K562 (cell line): ENCODE results near the gene PNPLA8. TPM values are rescaled to one million over a fixed set of nuclear protein-coding genes. Genes with fewer than 3 reads are reported as not detected.

Experiments
- BRD4 ChIP-seq: fragments of 200-600 bp; sonication (generic); IDR thresholded peaks from 2 replicates; pipeline ENCODE4 v1.6.1; 2017; ENCODE audit warnings: inconsistent platforms
- RBBP5 ChIP-seq: fragments of 200-600 bp; sonication (generic); IDR thresholded peaks from 2 replicates; pipeline ENCODE4 v1.6.1; 2012; ENCODE audit warnings: borderline replicate concordance, mild to moderate bottlenecking, low read length, control low read depth, inconsistent platforms; ENCODE audit not compliant: insufficient read depth, poor library complexity, severe bottlenecking
- ZBTB11 ChIP-seq, 3 experiments: fragments of 200-800 bp in 1 of 3; fragments of 250-450 bp in 1 of 3; fragments of 450-650 bp in 1 of 3; sonication (Bioruptor Pico) in 1 of 3; sonication (Bioruptor generic) in 1 of 3; formaldehyde crosslinking in 1 of 3; IDR thresholded peaks; 2 replicates each; pipeline versions ENCODE4 v1.6.1 to v1.8.0; 2016 to 2022; ENCODE audit warnings: mild to moderate bottlenecking in 2 of 3, missing genetic modification characterization in 2 of 3, missing compliant biosample characterization in 1 of 3, moderate library complexity in 1 of 3
- ZNF740 ChIP-seq, 3 experiments: fragments of 200-800 bp in 1 of 3; sonication (Bioruptor generic) in 1 of 3; sonication (generic) in 1 of 3; formaldehyde crosslinking in 1 of 3; IDR thresholded peaks; 2 replicates each; pipeline versions ENCODE4 v1.6.1 to v1.8.0; 2016 to 2022; ENCODE audit warnings: mild to moderate bottlenecking in 2 of 3, missing compliant biosample characterization in 2 of 3, missing genetic modification characterization in 2 of 3, missing genetic modification reagents in 1 of 3
- polyA plus RNA-seq, 8 experiments: library from polyadenylated mRNA; depleted of rRNA in 4 of 8; stranded (reverse) in 5 of 8; unstranded in 3 of 8; fragments of >200 nt; fragmentation: Nextera tagmentation in 2 of 8; fragmentation: Illumina TruSeq in 1 of 8; extraction: Ambion mirVana in 2 of 8; extraction: Trizol in 1 of 8; gene quantifications; 2 replicates each; pipeline versions ENCODE4 v1.2.1 to v1.2.3, GENCODE V29; 2011 to 2014; ENCODE audit warnings: inconsistent platforms in 1 of 8, missing spikeins in 1 of 8
- total RNA-seq, 7 experiments: library from RNA; depleted of rRNA in 6 of 7; stranded (reverse); fragments of >200 nt in 6 of 7; fragmentation: Illumina TruSeq in 2 of 7; extraction: Trizol in 2 of 7; gene quantifications; 2 replicates each; pipeline versions ENCODE4 v1.2.1 to v1.2.3, GENCODE V29; 2011 to 2021; ENCODE audit warnings: low replicate concordance in 1 of 7
- TF ChIP-seq, protein P1 (sequence below): fragments of 250-450 bp; sonication (Bioruptor Pico); IDR thresholded peaks from 2 replicates; pipeline ENCODE4 v1.5.0; 2022; ENCODE audit warnings: mild to moderate bottlenecking
- TF ChIP-seq, protein P2 (sequence below): fragments of 450-650 bp; IDR thresholded peaks from 2 replicates; pipeline ENCODE4 v1.6.1; 2016; ENCODE audit warnings: low read depth

Gene PNPLA8
- total and polyA plus RNA-seq, 9 of the 15 experiments (the other 6 are each of a cell fraction or from before 2014, with no cell fraction given): 12.8 to 27.6 (median 16.3) TPM

- TF ChIP-seq, protein P1, sequence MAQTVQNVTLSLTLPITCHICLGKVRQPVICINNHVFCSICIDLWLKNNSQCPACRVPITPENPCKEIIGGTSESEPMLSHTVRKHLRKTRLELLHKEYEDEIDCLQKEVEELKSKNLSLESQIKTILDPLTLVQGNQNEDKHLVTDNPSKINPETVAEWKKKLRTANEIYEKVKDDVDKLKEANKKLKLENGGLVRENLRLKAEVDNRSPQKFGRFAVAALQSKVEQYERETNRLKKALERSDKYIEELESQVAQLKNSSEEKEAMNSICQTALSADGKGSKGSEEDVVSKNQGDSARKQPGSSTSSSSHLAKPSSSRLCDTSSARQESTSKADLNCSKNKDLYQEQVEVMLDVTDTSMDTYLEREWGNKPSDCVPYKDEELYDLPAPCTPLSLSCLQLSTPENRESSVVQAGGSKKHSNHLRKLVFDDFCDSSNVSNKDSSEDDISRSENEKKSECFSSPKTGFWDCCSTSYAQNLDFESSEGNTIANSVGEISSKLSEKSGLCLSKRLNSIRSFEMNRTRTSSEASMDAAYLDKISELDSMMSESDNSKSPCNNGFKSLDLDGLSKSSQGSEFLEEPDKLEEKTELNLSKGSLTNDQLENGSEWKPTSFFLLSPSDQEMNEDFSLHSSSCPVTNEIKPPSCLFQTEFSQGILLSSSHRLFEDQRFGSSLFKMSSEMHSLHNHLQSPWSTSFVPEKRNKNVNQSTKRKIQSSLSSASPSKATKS: no peak
- peak; percentile 94 for TF ChIP-seq BRD4
- TF ChIP-seq ZNF740 (CRISPR knock-in tag; IDR thresholded peaks at IDR 0.05): peak; percentile 12; the same call in 1 of the 2 replicates
- no peak for TF ChIP-seq ZNF740 (tag; IDR thresholded peaks at IDR 0.05)
- TF ChIP-seq, protein P2, sequence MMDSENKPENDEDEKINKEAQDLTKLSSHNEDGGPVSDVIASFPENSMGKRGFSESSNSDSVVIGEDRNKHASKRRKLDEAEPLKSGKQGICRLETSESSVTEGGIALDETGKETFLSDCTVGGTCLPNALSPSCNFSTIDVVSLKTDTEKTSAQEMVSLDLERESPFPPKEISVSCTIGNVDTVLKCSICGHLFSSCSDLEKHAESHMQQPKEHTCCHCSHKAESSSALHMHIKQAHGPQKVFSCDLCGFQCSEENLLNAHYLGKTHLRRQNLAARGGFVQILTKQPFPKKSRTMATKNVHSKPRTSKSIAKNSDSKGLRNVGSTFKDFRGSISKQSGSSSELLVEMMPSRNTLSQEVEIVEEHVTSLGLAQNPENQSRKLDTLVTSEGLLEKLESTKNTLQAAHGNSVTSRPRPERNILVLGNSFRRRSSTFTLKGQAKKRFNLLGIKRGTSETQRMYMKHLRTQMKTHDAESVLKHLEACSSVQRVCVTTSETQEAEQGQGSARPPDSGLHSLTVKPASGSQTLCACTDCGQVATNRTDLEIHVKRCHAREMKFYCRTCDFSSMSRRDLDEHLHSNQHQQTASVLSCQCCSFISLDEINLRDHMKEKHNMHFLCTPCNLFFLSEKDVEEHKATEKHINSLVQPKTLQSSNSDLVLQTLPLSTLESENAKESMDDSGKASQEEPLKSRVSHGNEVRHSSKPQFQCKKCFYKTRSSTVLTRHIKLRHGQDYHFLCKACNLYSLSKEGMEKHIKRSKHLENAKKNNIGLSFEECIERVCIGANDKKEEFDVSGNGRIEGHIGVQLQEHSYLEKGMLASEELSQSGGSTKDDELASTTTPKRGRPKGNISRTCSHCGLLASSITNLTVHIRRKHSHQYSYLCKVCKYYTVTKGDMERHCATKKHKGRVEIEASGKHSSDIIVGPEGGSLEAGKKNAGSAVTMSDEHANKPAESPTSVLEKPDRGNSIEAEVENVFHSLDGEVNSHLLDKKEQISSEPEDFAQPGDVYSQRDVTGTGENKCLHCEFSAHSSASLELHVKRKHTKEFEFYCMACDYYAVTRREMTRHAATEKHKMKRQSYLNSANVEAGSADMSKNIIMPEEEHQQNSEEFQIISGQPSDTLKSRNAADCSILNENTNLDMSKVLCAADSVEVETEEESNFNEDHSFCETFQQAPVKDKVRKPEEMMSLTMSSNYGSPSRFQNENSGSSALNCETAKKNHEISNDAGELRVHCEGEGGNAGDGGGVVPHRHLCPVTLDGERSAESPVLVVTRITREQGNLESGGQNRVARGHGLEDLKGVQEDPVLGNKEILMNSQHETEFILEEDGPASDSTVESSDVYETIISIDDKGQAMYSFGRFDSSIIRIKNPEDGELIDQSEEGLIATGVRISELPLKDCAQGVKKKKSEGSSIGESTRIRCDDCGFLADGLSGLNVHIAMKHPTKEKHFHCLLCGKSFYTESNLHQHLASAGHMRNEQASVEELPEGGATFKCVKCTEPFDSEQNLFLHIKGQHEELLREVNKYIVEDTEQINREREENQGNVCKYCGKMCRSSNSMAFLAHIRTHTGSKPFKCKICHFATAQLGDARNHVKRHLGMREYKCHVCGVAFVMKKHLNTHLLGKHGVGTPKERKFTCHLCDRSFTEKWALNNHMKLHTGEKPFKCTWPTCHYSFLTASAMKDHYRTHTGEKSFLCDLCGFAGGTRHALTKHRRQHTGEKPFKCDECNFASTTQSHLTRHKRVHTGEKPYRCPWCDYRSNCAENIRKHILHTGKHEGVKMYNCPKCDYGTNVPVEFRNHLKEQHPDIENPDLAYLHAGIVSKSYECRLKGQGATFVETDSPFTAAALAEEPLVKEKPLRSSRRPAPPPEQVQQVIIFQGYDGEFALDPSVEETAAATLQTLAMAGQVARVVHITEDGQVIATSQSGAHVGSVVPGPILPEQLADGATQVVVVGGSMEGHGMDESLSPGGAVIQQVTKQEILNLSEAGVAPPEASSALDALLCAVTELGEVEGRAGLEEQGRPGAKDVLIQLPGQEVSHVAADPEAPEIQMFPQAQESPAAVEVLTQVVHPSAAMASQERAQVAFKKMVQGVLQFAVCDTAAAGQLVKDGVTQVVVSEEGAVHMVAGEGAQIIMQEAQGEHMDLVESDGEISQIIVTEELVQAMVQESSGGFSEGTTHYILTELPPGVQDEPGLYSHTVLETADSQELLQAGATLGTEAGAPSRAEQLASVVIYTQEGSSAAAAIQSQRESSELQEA: no peak
- TF ChIP-seq ZBTB11 (CRISPR knock-in tag; IDR thresholded peaks at IDR 0.05): 0 out of 6 replicates have a peak, but pooled peaks of 1 of the 3 experiments have one; percentile 47
- peak; percentile 83 for TF ChIP-seq RBBP5
These were observed 43.6 kb upstream of the PNPLA8 start, which contains the start of the genes DNAJB9 and THAP5 (continued) for GRCh38 chr7:108569381-108570145.
